Panc1 (cell line): ENCODE data around the gene ANGPTL7.
"Not testable (repeated sequence)": the region's sequence is repeated elsewhere in the genome, so short reads cannot be mapped to it uniquely, and the experiment has no call there.

Source experiments
- CTCF ChIP-seq: fragments of 450-650 bp; IDR thresholded peaks from 2 replicates; pipeline ENCODE4 v1.5.1; 2017; ENCODE audit warnings: mild to moderate bottlenecking
- POLR2AphosphoS5 ChIP-seq: IDR thresholded peaks from 2 replicates; pipeline ENCODE4 v1.6.1; 2012; ENCODE audit warnings: mild to moderate bottlenecking, low read depth, low read length, moderate library complexity
- SIN3A ChIP-seq: IDR thresholded peaks from 2 replicates; pipeline ENCODE4 v1.6.1; 2012; ENCODE audit warnings: low read depth, mild to moderate bottlenecking, low read length, moderate library complexity, borderline replicate concordance; ENCODE audit not compliant: insufficient read depth
- TCF7L2 ChIP-seq: IDR thresholded peaks from 2 replicates; pipeline ENCODE4 v1.6.1; 2011; ENCODE audit warnings: mild to moderate bottlenecking, low read depth, low read length, inconsistent platforms

- not testable (repeated sequence) for TF ChIP-seq CTCF, SIN3A, POLR2AphosphoS5, TCF7L2
Observed at GRCh38 chr1:11162752-11163151, 26.4 kb upstream of the ANGPTL7 start.
